ENCODE measurements around the gene TP53TG5. TPM values are rescaled to one million over a fixed set of nuclear protein-coding genes. Genes with fewer than 3 reads are reported as not detected.

Gene TP53TG5
- total RNA-seq, 1 experiment from 2014 or later = not detected

GRCh38 chr20:45405571-45406259 is 27.6 kb upstream of the TP53TG5 start:
- POLR2A ChIA-PET = no interaction called here
- no peaks in the 10 kb centered on the region; the same call in 1 of the 2 replicates for H3K4me1 ChIP-seq (ENCODE audit: control insufficient read depth, insufficient read depth, low read length)
- in situ Hi-C loops (cut with HindIII; ENCODE audit: low pct_unique_long_range_greater_than_20kb, low sequenced_read_pairs) (no loop called here), intact Hi-C loops (cut with micrococcal nuclease; ENCODE audit: unreplicated experiment) (no loop called here)
- H3K27ac ChIP-seq (ENCODE audit: low read length) = peak overlapping the region; percentile 69
- peaks cover 10% of the 10 kb centered on the region for H3K36me3 ChIP-seq (ENCODE audit: control insufficient read depth, insufficient read depth, low read length)
- peak; percentile 65 for ATAC-seq
- TF ChIP-seq SIN3A (IDR thresholded peaks at IDR 0.05; ENCODE audit: borderline replicate concordance, insufficient read depth, low read depth, low read length) (no peak), TCF7L2 (IDR thresholded peaks at IDR 0.05; ENCODE audit: low read depth, low read length) (no peak), POLR2AphosphoS5 (IDR thresholded peaks at IDR 0.05; ENCODE audit: low read depth, low read length) (no peak), REST (IDR thresholded peaks at IDR 0.05; ENCODE audit: insufficient read depth in 1 of 2, low read depth in 2 of 2, low read length in 1 of 2) (no peak)
- TF ChIP-seq, protein P1, sequence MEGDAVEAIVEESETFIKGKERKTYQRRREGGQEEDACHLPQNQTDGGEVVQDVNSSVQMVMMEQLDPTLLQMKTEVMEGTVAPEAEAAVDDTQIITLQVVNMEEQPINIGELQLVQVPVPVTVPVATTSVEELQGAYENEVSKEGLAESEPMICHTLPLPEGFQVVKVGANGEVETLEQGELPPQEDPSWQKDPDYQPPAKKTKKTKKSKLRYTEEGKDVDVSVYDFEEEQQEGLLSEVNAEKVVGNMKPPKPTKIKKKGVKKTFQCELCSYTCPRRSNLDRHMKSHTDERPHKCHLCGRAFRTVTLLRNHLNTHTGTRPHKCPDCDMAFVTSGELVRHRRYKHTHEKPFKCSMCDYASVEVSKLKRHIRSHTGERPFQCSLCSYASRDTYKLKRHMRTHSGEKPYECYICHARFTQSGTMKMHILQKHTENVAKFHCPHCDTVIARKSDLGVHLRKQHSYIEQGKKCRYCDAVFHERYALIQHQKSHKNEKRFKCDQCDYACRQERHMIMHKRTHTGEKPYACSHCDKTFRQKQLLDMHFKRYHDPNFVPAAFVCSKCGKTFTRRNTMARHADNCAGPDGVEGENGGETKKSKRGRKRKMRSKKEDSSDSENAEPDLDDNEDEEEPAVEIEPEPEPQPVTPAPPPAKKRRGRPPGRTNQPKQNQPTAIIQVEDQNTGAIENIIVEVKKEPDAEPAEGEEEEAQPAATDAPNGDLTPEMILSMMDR (IDR thresholded peaks at IDR 0.05) = no peak
- peak overlapping the region; percentile 84 to 87 for H3K4me3 ChIP-seq (ENCODE audit: low read depth in 2 of 2, low read length in 2 of 2)
- CTCF ChIA-PET = no interaction called here
- H3K27me3 ChIP-seq (ENCODE audit: control insufficient read depth, insufficient read depth, low read length) = no peaks in the 10 kb centered on the region
- DNase-seq (ENCODE audit: low read depth, low spot score) = no peak
- no TSS peak for BruUV-seq (replicated peaks)
- H3K9me3 ChIP-seq (ENCODE audit: control insufficient read depth, insufficient read depth, low read depth, low read length) = 0 out of 2 replicates have a peak, but pooled peaks cover 2% of the 10 kb centered on the region

GRCh38 chr20:45404438-45404837 is 26.3 kb upstream of the TP53TG5 start:
- no TSS peak for BruUV-seq (replicated peaks)
- DNase-seq (ENCODE audit: low read depth, low spot score) = no peak
- peaks cover 6% of the 10 kb centered on the region; the same call in 1 of the 2 replicates for H3K9me3 ChIP-seq (ENCODE audit: control insufficient read depth, insufficient read depth, low read depth, low read length)
- peaks cover 2% of the 10 kb centered on the region; the same call in 1 of the 2 replicates for H3K36me3 ChIP-seq (ENCODE audit: control insufficient read depth, insufficient read depth, low read length)
- TF ChIP-seq SIN3A (IDR thresholded peaks at IDR 0.05; ENCODE audit: borderline replicate concordance, insufficient read depth, low read depth, low read length) (no peak), REST (IDR thresholded peaks at IDR 0.05; ENCODE audit: insufficient read depth in 1 of 2, low read depth in 2 of 2, low read length in 1 of 2) (no peak), POLR2AphosphoS5 (IDR thresholded peaks at IDR 0.05; ENCODE audit: low read depth, low read length) (no peak), TCF7L2 (IDR thresholded peaks at IDR 0.05; ENCODE audit: low read depth, low read length) (no peak)
- TF ChIP-seq, protein P1 (IDR thresholded peaks at IDR 0.05) = no peak
- ChIA-PET POLR2A (interaction anchor here (0.6 kb wide), 1 partner anchor 963 kb away, joined by 6 read pairs; no protein-coding TSS in a partner anchor), CTCF (interaction anchor here (1.6 kb wide), 1 partner anchor 30 kb away, joined by 3 read pairs; no protein-coding TSS in a partner anchor)
- in situ Hi-C loops (cut with HindIII; ENCODE audit: low pct_unique_long_range_greater_than_20kb, low sequenced_read_pairs) (no loop called here), intact Hi-C loops (cut with micrococcal nuclease; ENCODE audit: unreplicated experiment) (no loop called here)
- H3K4me3 ChIP-seq (ENCODE audit: low read depth in 2 of 2, low read length in 2 of 2) = no peak overlapping the region
- no peak for ATAC-seq
- H3K4me1 ChIP-seq (ENCODE audit: control insufficient read depth, insufficient read depth, low read length) = no peaks in the 10 kb centered on the region; the same call in 1 of the 2 replicates
- no peaks in the 10 kb centered on the region for H3K27me3 ChIP-seq (ENCODE audit: control insufficient read depth, insufficient read depth, low read length)
- H3K27ac ChIP-seq (ENCODE audit: low read length) = no peak overlapping the region

All from Panc1 (cell line).